Lung (tissue), 12 donors: ENCODE measurements around the gene KIN. TPM values are rescaled to one million over a fixed set of nuclear protein-coding genes. Genes with fewer than 3 reads are reported as not detected.

ENCODE experiments used
- ATAC-seq: fragments of 200-7000 bp; cut with Tn5 transposase; one replicate; pipeline ENCODE4 v1.9.1; 2020; ENCODE audit warnings: moderate number of reproducible peaks; ENCODE audit not compliant: insufficient read depth, low FRiP score
- DNase-seq, 3 donors: peaks; one replicate each; pipeline ENCODE4 v3.0.0-alpha.2; 2013 to 2017
- H3K27ac ChIP-seq, 2 donors: one replicate each; pipeline ENCODE4 v1.5.1; 2013; ENCODE audit warnings: mild to moderate bottlenecking in 2 of 2, moderate library complexity in 2 of 2, control low read depth in 1 of 2, inconsistent platforms in 1 of 2, low read depth in 1 of 2, low read length in 1 of 2
- H3K27me3 ChIP-seq, 3 donors: one replicate each; pipeline ENCODE4 v1.5.1; 2013; ENCODE audit warnings: low read length in 2 of 3; ENCODE audit not compliant: control insufficient read depth in 3 of 3, insufficient read depth in 3 of 3
- H3K36me3 ChIP-seq, 4 donors: one replicate each; pipeline ENCODE4 v1.5.1; 2013; ENCODE audit warnings: low read length in 4 of 4, mild to moderate bottlenecking in 1 of 4, moderate library complexity in 1 of 4; ENCODE audit not compliant: control insufficient read depth in 4 of 4, insufficient read depth in 4 of 4
- H3K4me1 ChIP-seq, 5 donors: one replicate each; pipeline ENCODE4 v1.5.1; 2013; ENCODE audit warnings: low read length in 5 of 5, mild to moderate bottlenecking in 2 of 5, moderate library complexity in 1 of 5; ENCODE audit not compliant: control insufficient read depth in 5 of 5, insufficient read depth in 5 of 5
- H3K4me3 ChIP-seq: one replicate; pipeline ENCODE4 v1.5.1; 2013; ENCODE audit warnings: mild to moderate bottlenecking, control low read depth, moderate library complexity
- H3K9ac ChIP-seq, 2 donors: one replicate each; pipeline ENCODE4 v1.5.1; 2013; ENCODE audit warnings: low read length in 2 of 2, control low read depth in 1 of 2; ENCODE audit not compliant: insufficient read depth in 1 of 2
- H3K9me3 ChIP-seq, 4 donors: one replicate each; pipeline ENCODE4 v1.5.1; 2013; ENCODE audit warnings: low read length in 3 of 4, mild to moderate bottlenecking in 1 of 4, moderate library complexity in 1 of 4; ENCODE audit not compliant: control insufficient read depth in 4 of 4, insufficient read depth in 3 of 4
- CTCF ChIP-seq: IDR thresholded peaks from 2 replicates; pipeline ENCODE4 v1.5.1; 2012; ENCODE audit warnings: mild to moderate bottlenecking; ENCODE audit errors: control extremely low read depth, extremely low read depth
- WGBS, 2 donors: extraction: QIAGEN DNeasy Blood & Tissue Kit; methylation state at CpG; one replicate each; pipeline ENCODE4 v1.1.7; 2013; 5-methylcytosine and 5-hydroxymethylcytosine counted together
- polyA plus RNA-seq, 2 donors: library from polyadenylated mRNA; stranded (reverse); fragments of 200-250 nt; gene quantifications; one replicate each; pipeline ENCODE4 v1.2.1, GENCODE V29; 2013
- total RNA-seq, 2 donors: library from RNA; depleted of rRNA in 1 of 2; stranded (reverse); fragments of >200 nt in 1 of 2; gene quantifications; one replicate each; pipeline ENCODE4 v1.2.1, GENCODE V29; 2014 to 2021
- donor health status: control.
- donor health status: control.
- donor health status: Bipolar disorder and iron deficiency.
- donor health status: healthy.
- donor health status: DM: yes; HTN: yes; CAD: no.

The KIN gene
- total and polyA plus RNA-seq, 4 donors = 6.0 to 15.9 (median 9.8) TPM

DNA sequence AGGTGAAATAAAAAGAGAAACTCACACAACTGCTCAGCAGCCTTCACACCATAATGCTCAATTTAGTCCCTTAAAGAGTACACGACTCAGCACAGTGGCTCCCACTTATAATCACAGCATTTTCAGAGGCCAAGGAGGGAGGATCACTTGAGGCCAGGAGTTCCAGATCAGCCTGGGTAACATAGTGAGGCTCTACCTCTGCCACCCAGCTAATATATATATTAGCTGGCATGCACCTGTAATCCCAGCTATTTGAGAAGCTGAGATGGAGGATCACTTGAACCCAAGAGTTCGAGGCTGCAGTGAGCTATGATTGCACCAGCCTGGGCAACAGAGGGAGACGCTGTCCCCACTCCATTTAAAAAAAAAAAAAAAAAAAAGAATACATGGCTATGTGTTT lies 82.5 kb downstream of the KIN start:
- H3K9ac ChIP-seq = no peak overlapping the region
- H3K4me3 ChIP-seq = no peak overlapping the region
- no peaks in the 10 kb centered on the region for H3K9me3 ChIP-seq
- H3K27me3 ChIP-seq = no peaks in the 10 kb centered on the region
- WGBS, 2 donors = 69 to 92% methylated on average over 3 of the region's 3 CpGs
- ATAC-seq (no peak), DNase-seq (no peak)
- H3K27ac ChIP-seq = no peak overlapping the region
- H3K4me1 ChIP-seq = no peaks in the 10 kb centered on the region
- H3K36me3 ChIP-seq = no peaks in the 10 kb centered on the region
- TF ChIP-seq CTCF = no peak

- TF ChIP-seq CTCF = no peak
- no peak overlapping the region for H3K9ac ChIP-seq
These were observed 83.4 kb downstream of the KIN start for GRCh38 chr10:7704071-7705016.

GRCh38 chr10:7703140-7703539 lies 84.7 kb downstream of the KIN start, which contains the start of gene ITIH2:
TSS of gene ITIH2 (plus strand) at chr10:7703316. CDS start at chr10:7703435, 119 bp downstream.
- WGBS, 2 donors = 57 to 80% methylated on average over 4 of the region's 4 CpGs
- no peaks in the 10 kb centered on the region for H3K27me3 ChIP-seq
- no peak for TF ChIP-seq CTCF
- no peaks in the 10 kb centered on the region for H3K36me3 ChIP-seq
- no peak within 1 kb of the TSS for H3K9ac ChIP-seq
- ATAC-seq (no peak), DNase-seq (no peak)
- H3K4me3 ChIP-seq = no peak within 1 kb of the TSS
- no peak within 1 kb of the TSS for H3K27ac ChIP-seq
- H3K9me3 ChIP-seq = no peaks in the 10 kb centered on the region
- H3K4me1 ChIP-seq = no peaks in the 10 kb centered on the region

More at GRCh38 chr10:7704071-7705016, 83.4 kb downstream of the KIN start:
- WGBS, 2 donors = 86 to 95% methylated on average over 8 of the region's 8 CpGs
- DNase-seq (no peak), ATAC-seq (no peak)
- no peak overlapping the region for H3K27ac ChIP-seq
- no peaks in the 10 kb centered on the region for H3K27me3 ChIP-seq
- no peaks in the 10 kb centered on the region for H3K36me3 ChIP-seq
- H3K4me3 ChIP-seq = no peak overlapping the region
- H3K4me1 ChIP-seq = no peaks in the 10 kb centered on the region
- H3K9me3 ChIP-seq = no peaks in the 10 kb centered on the region
